GM12872 (cell line): Measurements from ENCODE around the gene PRPSAP1.
A peak's percentile ranks its signal among the peaks of the same experiment; 100 is the strongest.

Source experiments
- CTCF ChIP-seq: IDR thresholded peaks from 3 replicates; pipeline ENCODE4 v1.5.1; 2011; ENCODE audit warnings: low read depth, mild to moderate bottlenecking, low read length, moderate library complexity; ENCODE audit not compliant: insufficient read depth

PRPSAP1 gene

GRCh38 chr17:76370261-76370993 lies 16.7 kb upstream of the PRPSAP1 start:
- TF ChIP-seq CTCF, result 0 out of 3 replicates have a peak, but pooled peaks have one; percentile 15

GRCh38 chr17:76369804-76370203 lies 16.1 kb upstream of the PRPSAP1 start:
- TF ChIP-seq CTCF, result no peak

GRCh38 chr17:76369379-76369778 lies 15.7 kb upstream of the PRPSAP1 start:
- TF ChIP-seq CTCF, result no peak

- TF ChIP-seq CTCF, result no peak
Observed at GRCh38 chr17:76368545-76368944, 14.8 kb upstream of the PRPSAP1 start.

GRCh38 chr17:76367642-76368041 lies 13.9 kb upstream of the PRPSAP1 start:
- TF ChIP-seq CTCF, result no peak

- TF ChIP-seq CTCF, result no peak
Observed at GRCh38 chr17:76366247-76366646, 12.5 kb upstream of the PRPSAP1 start.

- TF ChIP-seq CTCF, result peak; percentile 53
Observed at GRCh38 chr17:76365256-76365903, 11.7 kb upstream of the PRPSAP1 start.
